ENCODE results near the gene TMEM170B.

DNA sequence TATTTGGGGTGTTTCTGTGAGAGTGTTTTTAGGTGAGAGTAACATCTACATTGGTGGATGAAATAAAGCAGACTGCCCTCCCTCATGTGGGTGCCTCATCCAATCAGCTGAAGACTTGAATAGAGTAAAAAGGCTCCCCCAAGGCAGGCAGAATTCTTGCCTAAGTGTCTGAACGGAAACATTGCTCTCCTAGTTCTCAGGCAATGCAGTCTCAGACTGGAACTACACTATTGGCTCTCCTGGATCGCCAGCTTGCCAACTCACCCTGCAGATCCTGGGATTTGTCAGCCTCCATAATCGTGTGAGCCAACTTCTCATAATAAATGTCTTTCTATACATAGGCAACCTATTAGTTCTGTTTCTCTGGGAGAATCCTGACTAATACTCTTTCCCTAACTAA lies 5.5 kb upstream of the TMEM170B start:
- TF ChIP-seq EZH2 (IDR thresholded peaks at IDR 0.05; ENCODE audit: insufficient read depth, poor library complexity, severe bottlenecking), result no peak
- TF ChIP-seq EZH2phosphoT487 (IDR thresholded peaks at IDR 0.05; ENCODE audit: insufficient read depth, low read depth), result no peak
